SKM-1 treated with dmso at 0.1 percent for 144 hours (cell line): ENCODE data around the gene CLTB.

ENCODE experiments used
- DNase-seq: peaks from one replicate; lab custom pipeline; 2025; ENCODE audit not compliant: unreplicated experiment; lab: John Stamatoyannopoulos, UW

Gene CLTB

GRCh38 chr5:176355400-176356178 is 60.8 kb downstream of the CLTB start:
- no peak for DNase-seq

GRCh38 chr5:176353533-176353932 is 62.8 kb downstream of the CLTB start:
- DNase-seq: no peak

GRCh38 chr5:176352116-176352878 is 64.0 kb downstream of the CLTB start:
- DNase-seq: no peak

GRCh38 chr5:176350416-176350815 is 65.9 kb downstream of the CLTB start:
- no peak for DNase-seq

GRCh38 chr5:176342766-176343458 is 73.4 kb downstream of the CLTB start:
- no peak for DNase-seq
